ENCODE measurements around the gene RANBP3.
A peak's percentile ranks its signal among the peaks of the same experiment; 100 is the strongest.

Gene RANBP3

GRCh38 chr19:6023936-6024335 is 46.0 kb upstream of the RANBP3 start:
- no peak for ATAC-seq
- TF ChIP-seq TOX (CRISPR knock-in tag; IDR thresholded peaks at IDR 0.05; ENCODE audit: borderline replicate concordance) (no peak), CSRNP3 (CRISPR knock-in tag; IDR thresholded peaks at IDR 0.05) (no peak), GLIS3 (CRISPR knock-in tag; IDR thresholded peaks at IDR 0.05) (no peak)

DNA sequence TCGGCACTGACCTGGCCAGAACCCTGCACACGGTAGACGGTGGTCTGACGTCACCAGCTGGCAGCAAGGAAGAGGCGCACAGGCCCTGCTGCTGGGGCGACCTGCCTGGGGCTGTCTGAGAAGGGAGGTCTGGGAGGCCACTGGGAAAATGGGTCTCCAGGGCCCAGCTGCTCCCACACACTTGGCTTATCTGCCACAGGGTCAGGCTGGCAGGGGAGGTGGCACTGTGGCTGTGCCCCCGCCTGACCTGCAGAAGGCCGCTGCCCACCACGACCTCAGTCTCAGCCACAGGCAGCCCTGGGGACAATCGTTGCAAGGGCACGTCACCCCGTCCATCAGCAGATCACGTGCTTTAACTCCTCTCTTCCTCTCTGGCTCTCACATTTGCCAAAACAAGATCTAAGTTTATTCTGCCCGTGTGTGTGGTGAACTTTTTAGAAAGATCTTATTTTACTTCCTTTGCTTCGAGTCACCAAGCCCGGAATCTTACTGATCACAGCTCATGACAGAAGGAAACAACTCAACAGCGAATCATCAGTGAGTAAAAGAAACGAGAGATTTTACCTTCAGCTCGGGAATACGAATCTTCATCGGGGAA is 45.2 kb upstream of the RANBP3 start:
- TF ChIP-seq SNAI2 (CRISPR knock-in tag; IDR thresholded peaks at IDR 0.05) (no peak), ZFP3 (CRISPR knock-in tag; IDR thresholded peaks at IDR 0.05) (no peak), OSR1 (CRISPR knock-in tag; IDR thresholded peaks at IDR 0.05) (no peak), ZNF565 (CRISPR knock-in tag; conservative IDR thresholded peaks at IDR 0.05; ENCODE audit: low read depth) (no peak), ESRRG (CRISPR knock-in tag; IDR thresholded peaks at IDR 0.05) (no peak), ZNF70 (CRISPR knock-in tag; IDR thresholded peaks at IDR 0.05) (no peak), RARB (CRISPR knock-in tag; IDR thresholded peaks at IDR 0.05) (no peak), PPARA (CRISPR knock-in tag; IDR thresholded peaks at IDR 0.05; ENCODE audit: borderline replicate concordance) (no peak), GLIS3 (CRISPR knock-in tag; IDR thresholded peaks at IDR 0.05) (no peak), ISL1 (CRISPR knock-in tag; IDR thresholded peaks at IDR 0.05) (no peak), TOX (CRISPR knock-in tag; IDR thresholded peaks at IDR 0.05; ENCODE audit: borderline replicate concordance) (no peak), ZNF8 (CRISPR knock-in tag; IDR thresholded peaks at IDR 0.05) (no peak), ZC3H10 (CRISPR knock-in tag; IDR thresholded peaks at IDR 0.05) (no peak)
- TF ChIP-seq, protein P1, sequence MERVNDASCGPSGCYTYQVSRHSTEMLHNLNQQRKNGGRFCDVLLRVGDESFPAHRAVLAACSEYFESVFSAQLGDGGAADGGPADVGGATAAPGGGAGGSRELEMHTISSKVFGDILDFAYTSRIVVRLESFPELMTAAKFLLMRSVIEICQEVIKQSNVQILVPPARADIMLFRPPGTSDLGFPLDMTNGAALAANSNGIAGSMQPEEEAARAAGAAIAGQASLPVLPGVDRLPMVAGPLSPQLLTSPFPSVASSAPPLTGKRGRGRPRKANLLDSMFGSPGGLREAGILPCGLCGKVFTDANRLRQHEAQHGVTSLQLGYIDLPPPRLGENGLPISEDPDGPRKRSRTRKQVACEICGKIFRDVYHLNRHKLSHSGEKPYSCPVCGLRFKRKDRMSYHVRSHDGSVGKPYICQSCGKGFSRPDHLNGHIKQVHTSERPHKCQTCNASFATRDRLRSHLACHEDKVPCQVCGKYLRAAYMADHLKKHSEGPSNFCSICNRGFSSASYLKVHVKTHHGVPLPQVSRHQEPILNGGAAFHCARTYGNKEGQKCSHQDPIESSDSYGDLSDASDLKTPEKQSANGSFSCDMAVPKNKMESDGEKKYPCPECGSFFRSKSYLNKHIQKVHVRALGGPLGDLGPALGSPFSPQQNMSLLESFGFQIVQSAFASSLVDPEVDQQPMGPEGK (CRISPR knock-in tag; IDR thresholded peaks at IDR 0.05; ENCODE audit: borderline replicate concordance) = no peak
- TF ChIP-seq, protein P2, sequence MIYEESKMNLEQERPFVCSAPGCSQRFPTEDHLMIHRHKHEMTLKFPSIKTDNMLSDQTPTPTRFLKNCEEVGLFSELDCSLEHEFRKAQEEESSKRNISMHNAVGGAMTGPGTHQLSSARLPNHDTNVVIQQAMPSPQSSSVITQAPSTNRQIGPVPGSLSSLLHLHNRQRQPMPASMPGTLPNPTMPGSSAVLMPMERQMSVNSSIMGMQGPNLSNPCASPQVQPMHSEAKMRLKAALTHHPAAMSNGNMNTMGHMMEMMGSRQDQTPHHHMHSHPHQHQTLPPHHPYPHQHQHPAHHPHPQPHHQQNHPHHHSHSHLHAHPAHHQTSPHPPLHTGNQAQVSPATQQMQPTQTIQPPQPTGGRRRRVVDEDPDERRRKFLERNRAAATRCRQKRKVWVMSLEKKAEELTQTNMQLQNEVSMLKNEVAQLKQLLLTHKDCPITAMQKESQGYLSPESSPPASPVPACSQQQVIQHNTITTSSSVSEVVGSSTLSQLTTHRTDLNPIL (CRISPR knock-in tag; IDR thresholded peaks at IDR 0.05; ENCODE audit: low read depth) = no peak
- TF ChIP-seq, protein P3, sequence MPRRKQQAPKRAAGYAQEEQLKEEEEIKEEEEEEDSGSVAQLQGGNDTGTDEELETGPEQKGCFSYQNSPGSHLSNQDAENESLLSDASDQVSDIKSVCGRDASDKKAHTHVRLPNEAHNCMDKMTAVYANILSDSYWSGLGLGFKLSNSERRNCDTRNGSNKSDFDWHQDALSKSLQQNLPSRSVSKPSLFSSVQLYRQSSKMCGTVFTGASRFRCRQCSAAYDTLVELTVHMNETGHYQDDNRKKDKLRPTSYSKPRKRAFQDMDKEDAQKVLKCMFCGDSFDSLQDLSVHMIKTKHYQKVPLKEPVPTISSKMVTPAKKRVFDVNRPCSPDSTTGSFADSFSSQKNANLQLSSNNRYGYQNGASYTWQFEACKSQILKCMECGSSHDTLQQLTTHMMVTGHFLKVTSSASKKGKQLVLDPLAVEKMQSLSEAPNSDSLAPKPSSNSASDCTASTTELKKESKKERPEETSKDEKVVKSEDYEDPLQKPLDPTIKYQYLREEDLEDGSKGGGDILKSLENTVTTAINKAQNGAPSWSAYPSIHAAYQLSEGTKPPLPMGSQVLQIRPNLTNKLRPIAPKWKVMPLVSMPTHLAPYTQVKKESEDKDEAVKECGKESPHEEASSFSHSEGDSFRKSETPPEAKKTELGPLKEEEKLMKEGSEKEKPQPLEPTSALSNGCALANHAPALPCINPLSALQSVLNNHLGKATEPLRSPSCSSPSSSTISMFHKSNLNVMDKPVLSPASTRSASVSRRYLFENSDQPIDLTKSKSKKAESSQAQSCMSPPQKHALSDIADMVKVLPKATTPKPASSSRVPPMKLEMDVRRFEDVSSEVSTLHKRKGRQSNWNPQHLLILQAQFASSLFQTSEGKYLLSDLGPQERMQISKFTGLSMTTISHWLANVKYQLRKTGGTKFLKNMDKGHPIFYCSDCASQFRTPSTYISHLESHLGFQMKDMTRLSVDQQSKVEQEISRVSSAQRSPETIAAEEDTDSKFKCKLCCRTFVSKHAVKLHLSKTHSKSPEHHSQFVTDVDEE (CRISPR knock-in tag; IDR thresholded peaks at IDR 0.05) = no peak
- peak; percentile 41 for ATAC-seq

DNA sequence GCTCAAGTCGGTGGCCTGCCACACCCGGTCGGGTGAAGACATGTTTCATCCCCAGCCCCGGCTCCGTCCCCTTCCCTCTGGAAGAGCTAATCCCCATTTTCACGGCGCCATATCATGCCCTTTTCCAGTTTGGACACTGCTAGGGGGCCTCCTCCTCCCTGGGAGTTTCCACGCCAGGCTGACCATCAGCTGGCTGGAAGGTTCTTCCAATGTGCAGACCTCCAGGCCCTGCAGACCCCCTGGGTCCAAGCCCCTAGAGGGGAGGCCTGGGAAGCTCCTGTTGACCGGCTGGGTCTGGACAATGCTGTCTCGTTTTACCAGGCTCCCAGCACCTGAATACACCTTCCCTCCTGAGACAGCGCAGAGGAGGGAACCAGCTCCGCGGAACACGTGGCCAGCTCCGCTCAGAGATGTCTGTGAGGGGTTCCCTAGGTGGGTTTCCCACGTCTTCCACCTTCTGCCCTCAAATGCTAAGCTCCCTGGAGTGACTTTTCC is 44.7 kb upstream of the RANBP3 start:
- ATAC-seq = peak; percentile 26
- TF ChIP-seq OSR1 (CRISPR knock-in tag; IDR thresholded peaks at IDR 0.05) (no peak), ESRRG (CRISPR knock-in tag; IDR thresholded peaks at IDR 0.05) (no peak), CSRNP3 (CRISPR knock-in tag; IDR thresholded peaks at IDR 0.05) (no peak), ZC3H10 (CRISPR knock-in tag; IDR thresholded peaks at IDR 0.05) (no peak)
- TF ChIP-seq, protein P1 (CRISPR knock-in tag; IDR thresholded peaks at IDR 0.05; ENCODE audit: borderline replicate concordance) = no peak

Data from SK-N-SH treated with all-trans-retinoic acid at 6 μM for 48 hours (cell line).